Nephron progenitor cell (in vitro differentiated cells): ENCODE data around the gene PLA2G4C.

Source experiments
- DNase-seq: peaks from one replicate; pipeline ENCODE4 v3.0.0; 2021
- H3K27ac Mint-ChIP-seq: 2 replicates; pipeline ENCODE4 v1.8.0; 2021; ENCODE audit warnings: mild to moderate bottlenecking, moderate library complexity, mixed read lengths
- H3K27me3 Mint-ChIP-seq: 2 replicates; pipeline ENCODE4 v1.8.0; 2021; ENCODE audit warnings: mild to moderate bottlenecking, low read depth, mixed read lengths; ENCODE audit not compliant: poor library complexity
- H3K36me3 Mint-ChIP-seq: 2 replicates; pipeline ENCODE4 v1.8.0; 2021; ENCODE audit warnings: low read depth, mixed read lengths
- H3K4me1 Mint-ChIP-seq: 2 replicates; pipeline ENCODE4 v1.8.0; 2021; ENCODE audit warnings: mixed read lengths
- H3K4me3 Mint-ChIP-seq: 2 replicates; pipeline ENCODE4 v1.8.0; 2021; ENCODE audit warnings: mild to moderate bottlenecking, moderate library complexity, mixed read lengths
- H3K9me3 Mint-ChIP-seq: 2 replicates; pipeline ENCODE4 v1.8.0; 2021; ENCODE audit warnings: mild to moderate bottlenecking, moderate library complexity, mixed read lengths
- TF ChIP-seq, protein P1 (sequence below): fragments of 200-600 bp; sonication (generic); IDR thresholded peaks from 2 replicates; pipeline ENCODE4 v1.5.0; 2021; ENCODE audit warnings: antibody characterized with exemption

Gene PLA2G4C

DNA sequence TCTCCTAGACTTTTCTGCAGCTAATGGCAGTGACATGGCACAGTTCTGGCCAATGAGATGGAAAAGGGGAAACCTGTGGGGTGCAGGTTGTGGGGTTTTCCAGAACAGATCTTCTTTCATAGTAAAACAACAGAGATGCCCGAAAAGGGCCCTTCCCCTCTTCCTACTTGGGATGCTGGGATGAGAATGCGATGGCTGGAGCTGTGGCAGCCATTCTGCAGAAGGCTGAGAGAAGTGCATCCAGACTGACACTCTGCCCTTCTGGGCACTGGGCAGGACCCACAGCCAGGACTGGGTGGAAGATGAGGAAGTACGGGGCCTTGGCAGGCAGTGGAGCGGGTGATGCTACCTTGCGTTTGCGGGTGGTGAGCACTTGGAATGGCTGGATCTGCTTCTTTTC, 16.9 kb upstream of the PLA2G4C start:
- Mint-ChIP-seq H3K4me3 (no peak overlapping the region), H3K4me1 (no peaks in the 10 kb centered on the region), H3K27me3 (peaks cover 3% of the 10 kb centered on the region), H3K9me3 (no peaks in the 10 kb centered on the region), H3K36me3 (peaks cover 72% of the 10 kb centered on the region), H3K27ac (no peak overlapping the region)
- DNase-seq, result no peak
- TF ChIP-seq, protein P1, sequence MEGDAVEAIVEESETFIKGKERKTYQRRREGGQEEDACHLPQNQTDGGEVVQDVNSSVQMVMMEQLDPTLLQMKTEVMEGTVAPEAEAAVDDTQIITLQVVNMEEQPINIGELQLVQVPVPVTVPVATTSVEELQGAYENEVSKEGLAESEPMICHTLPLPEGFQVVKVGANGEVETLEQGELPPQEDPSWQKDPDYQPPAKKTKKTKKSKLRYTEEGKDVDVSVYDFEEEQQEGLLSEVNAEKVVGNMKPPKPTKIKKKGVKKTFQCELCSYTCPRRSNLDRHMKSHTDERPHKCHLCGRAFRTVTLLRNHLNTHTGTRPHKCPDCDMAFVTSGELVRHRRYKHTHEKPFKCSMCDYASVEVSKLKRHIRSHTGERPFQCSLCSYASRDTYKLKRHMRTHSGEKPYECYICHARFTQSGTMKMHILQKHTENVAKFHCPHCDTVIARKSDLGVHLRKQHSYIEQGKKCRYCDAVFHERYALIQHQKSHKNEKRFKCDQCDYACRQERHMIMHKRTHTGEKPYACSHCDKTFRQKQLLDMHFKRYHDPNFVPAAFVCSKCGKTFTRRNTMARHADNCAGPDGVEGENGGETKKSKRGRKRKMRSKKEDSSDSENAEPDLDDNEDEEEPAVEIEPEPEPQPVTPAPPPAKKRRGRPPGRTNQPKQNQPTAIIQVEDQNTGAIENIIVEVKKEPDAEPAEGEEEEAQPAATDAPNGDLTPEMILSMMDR, result no peak

DNA sequence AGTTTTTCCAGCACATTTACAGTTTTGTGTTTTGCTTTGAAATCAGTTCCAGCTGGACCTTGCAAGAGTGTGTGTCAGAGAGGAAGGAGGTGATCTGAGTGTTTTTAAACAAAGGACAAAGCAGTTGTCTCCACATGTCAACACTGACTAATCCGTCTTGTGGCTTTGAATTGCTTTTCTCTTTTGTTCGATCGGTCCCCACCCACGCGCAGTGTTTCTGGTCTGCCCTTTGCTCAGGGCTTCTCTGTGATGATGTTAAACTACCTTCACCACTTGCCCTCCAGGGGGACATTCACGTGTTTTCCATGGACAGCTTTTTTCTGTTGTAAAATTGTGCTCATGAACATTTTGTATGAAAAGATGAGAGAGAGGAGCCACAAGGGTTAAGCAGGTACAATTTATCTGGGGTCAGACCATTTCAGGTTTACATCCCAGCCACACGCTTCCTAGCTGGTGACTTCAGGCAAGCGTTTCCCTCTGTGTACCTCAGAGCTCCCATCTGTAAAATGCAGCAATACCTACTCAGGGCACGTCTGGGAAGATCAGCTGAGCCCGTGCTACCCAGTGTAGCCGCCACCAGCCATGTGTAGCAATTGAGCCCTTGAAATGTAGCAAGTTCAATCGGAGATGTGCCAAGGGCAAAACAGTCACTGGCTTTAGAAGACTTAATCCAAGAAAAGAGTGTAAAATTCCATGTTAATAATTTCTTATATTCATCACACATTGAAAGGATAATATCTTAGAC, 13.5 kb upstream of the PLA2G4C start:
- TF ChIP-seq, protein P1, result no peak
- DNase-seq, result no peak
- Mint-ChIP-seq H3K27me3 (peaks cover 3% of the 10 kb centered on the region), H3K27ac (peak overlapping the region; percentile 64), H3K4me1 (peaks cover 6% of the 10 kb centered on the region), H3K9me3 (no peaks in the 10 kb centered on the region), H3K36me3 (peaks cover 86% of the 10 kb centered on the region), H3K4me3 (no peak overlapping the region)

DNA sequence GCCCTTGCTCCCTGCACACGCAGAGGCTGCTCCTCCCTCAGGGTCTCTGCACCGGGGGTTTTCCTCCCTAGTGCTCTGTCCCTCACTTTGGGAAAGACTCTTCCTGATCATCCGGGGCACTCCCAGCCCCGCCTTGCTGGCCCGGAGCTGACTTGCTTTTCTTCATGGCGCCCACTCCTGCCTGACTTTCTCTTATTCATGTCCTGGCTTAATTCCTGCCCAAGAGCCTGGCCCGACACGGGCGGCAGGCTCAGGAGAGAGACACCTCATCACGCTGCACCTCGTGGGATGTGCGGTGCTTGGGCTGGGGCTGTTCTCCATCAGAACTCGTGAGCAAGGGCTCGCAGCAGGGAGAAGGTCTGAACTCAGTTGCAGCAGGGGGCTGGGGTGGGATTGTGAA, 11.8 kb upstream of the PLA2G4C start:
- no peak for DNase-seq
- no peak overlapping the region for H3K4me3 Mint-ChIP-seq
- H3K4me1 Mint-ChIP-seq, result peaks cover 6% of the 10 kb centered on the region
- no peaks in the 10 kb centered on the region for H3K9me3 Mint-ChIP-seq
- TF ChIP-seq, protein P1, result no peak
- H3K27ac Mint-ChIP-seq, result no peak overlapping the region
- H3K36me3 Mint-ChIP-seq, result peaks cover 83% of the 10 kb centered on the region
- H3K27me3 Mint-ChIP-seq, result peaks cover 7% of the 10 kb centered on the region

DNA sequence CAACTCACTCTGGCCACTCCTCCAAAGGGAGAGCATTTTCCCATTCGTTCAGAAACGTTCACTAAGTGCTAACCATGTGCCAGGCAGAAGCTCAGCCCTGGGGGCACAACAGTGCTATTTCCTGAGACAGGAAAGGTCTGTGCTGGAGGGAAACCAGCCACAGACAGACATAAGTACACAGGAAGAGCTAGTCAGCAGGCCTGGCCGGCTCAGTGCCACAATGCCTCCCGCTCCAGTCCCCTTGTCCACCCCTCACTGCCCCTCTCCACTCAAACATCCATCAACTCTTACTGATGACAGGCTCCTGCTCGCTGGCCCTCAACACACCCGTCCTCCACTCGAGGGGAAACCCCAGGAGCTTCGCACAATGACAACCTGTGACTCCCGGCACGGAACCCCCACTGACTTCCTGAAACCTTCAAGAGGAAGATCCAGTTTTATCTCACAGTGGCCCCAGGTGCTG, 11.3 kb upstream of the PLA2G4C start:
- DNase-seq, result no peak
- H3K27ac Mint-ChIP-seq, result peak overlapping the region; percentile 89
- TF ChIP-seq, protein P1, result no peak
- H3K27me3 Mint-ChIP-seq, result peaks cover 7% of the 10 kb centered on the region
- no peaks in the 10 kb centered on the region for H3K9me3 Mint-ChIP-seq
- no peak overlapping the region for H3K4me3 Mint-ChIP-seq
- peaks cover 6% of the 10 kb centered on the region for H3K4me1 Mint-ChIP-seq
- peaks cover 81% of the 10 kb centered on the region for H3K36me3 Mint-ChIP-seq

DNA sequence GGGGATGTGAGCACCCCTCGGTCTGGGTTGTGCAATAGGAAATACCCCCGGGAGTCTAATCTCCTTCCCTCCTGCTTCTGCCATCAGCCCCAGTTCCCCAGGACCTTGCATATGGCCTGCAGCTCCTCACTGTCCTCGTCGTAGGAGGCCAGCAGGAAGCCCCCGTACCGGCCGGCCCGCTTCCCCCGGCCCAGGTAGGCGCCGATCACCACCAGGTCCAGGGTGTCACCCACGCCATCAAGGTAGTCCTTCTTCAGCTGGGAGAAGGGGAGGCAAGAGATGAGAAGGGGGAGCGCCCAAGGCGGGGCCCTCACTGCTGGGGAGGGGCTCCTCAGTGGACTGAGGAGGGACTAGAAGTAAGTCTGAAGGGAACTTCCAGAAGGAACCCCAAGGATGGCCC, 10.4 kb upstream of the PLA2G4C start:
- peaks cover 6% of the 10 kb centered on the region for H3K4me1 Mint-ChIP-seq
- no peaks in the 10 kb centered on the region for H3K9me3 Mint-ChIP-seq
- peaks cover 7% of the 10 kb centered on the region for H3K27me3 Mint-ChIP-seq
- no peak overlapping the region for H3K27ac Mint-ChIP-seq
- H3K4me3 Mint-ChIP-seq, result no peak overlapping the region
- peaks cover 75% of the 10 kb centered on the region for H3K36me3 Mint-ChIP-seq
- no peak for DNase-seq
- TF ChIP-seq, protein P1, result no peak

DNA sequence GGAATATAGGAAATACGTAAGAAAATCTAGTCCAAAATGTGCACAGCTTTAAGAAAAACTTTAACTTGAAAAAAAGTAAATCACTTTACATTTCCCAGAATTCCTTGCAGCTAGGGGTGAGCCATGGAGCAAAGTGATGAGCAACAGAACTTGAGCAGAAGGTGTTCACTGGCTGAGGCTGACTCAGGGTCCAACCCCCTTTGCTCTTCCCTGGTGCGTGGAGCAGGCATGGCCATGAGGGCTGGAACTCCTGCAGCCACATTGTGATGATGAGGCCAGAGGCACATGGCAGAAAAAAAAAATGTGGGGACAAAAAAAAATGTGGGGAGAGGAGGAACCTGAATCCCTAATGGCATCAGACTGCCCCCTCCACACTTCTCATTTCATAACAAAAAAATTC, 9.9 kb upstream of the PLA2G4C start:
- Mint-ChIP-seq H3K4me3 (no peak overlapping the region), H3K27ac (no peak overlapping the region), H3K27me3 (peaks cover 7% of the 10 kb centered on the region), H3K36me3 (peaks cover 71% of the 10 kb centered on the region), H3K4me1 (peaks cover 6% of the 10 kb centered on the region), H3K9me3 (no peaks in the 10 kb centered on the region)
- no peak for DNase-seq
- TF ChIP-seq, protein P1, result no peak
